Adrenal gland (tissue), 5 donors: ENCODE data around the gene NANOS3.

Experiments used
- CTCF ChIP-seq, 6 experiments: fragments of 450-650 bp in 4 of 6; fragments of 200-600 bp in 2 of 6; sonication (generic) in 1 of 6; IDR thresholded peaks; 1 replicate in 5 of 6; 2 replicates in 1 of 6; pipeline versions ENCODE4 v1.5.1 to v1.8.0; 2016 to 2021; ENCODE audit warnings: antibody characterized with exemption in 6 of 6, mild to moderate bottlenecking in 2 of 6, moderate library complexity in 1 of 6
- POLR2A ChIP-seq, 2 donors: fragments of 450-650 bp; IDR thresholded peaks; one replicate each; pipeline ENCODE4 v1.6.1; 2017; ENCODE audit warnings: antibody characterized with exemption in 2 of 2, mild to moderate bottlenecking in 2 of 2, moderate library complexity in 1 of 2
- donor health status: DM: no; HTN: no; CAD: no.

GRCh38 chr19:13839938-13840304, 37.0 kb upstream of the NANOS3 start:
- TF ChIP-seq POLR2A (IDR thresholded peaks at IDR 0.05) (no peak), CTCF (IDR thresholded peaks at IDR 0.05) (no peak)
